ENCODE measurements around the gene MIS12. TPM values are rescaled to one million over a fixed set of nuclear protein-coding genes. Genes with fewer than 3 reads are reported as not detected.

MIS12 gene
- total and polyA plus RNA-seq, 2 of the 13 experiments (the other 11 are each of a cell fraction or from before 2014, with no cell fraction given) = 13.4 to 28.0 TPM

DNA sequence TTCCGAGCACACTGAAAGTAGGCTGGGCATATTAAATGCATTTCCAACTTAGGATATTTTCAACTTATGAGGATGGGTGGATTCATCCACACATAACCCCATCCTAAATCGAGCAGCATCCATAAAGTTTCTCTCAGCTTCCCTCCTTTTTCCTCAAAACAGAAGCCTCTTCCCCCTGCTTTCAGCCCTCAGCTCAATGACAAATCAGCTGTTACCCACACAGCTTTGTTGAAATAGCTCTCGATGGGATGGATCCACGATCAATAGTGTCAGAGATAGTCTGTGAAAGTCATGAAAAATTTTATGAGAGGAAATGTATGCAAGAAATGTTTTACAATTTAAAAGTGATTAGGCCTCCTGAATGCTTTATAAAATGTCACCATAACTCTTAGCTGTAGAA, 20.1 kb upstream of the MIS12 start:
- ATAC-seq (no peak), FAIRE-seq (no peak), DNase-seq (ENCODE audit: low spot score) (no peak)
- peak overlapping the region; percentile 91 to 97 (median 96); a peak in 5 of 6 replicates for H3K4me3 ChIP-seq (replicated peaks in 1 of 3; ENCODE audit: insufficient read depth in 1 of 3, low read depth in 2 of 3, low read length in 3 of 3)
- 8% methylated on average over 4 of the region's 4 CpGs for WGBS (ENCODE audit: low lambda C conversion rate)
- peaks cover 38% of the 10 kb centered on the region for H3K4me1 ChIP-seq (ENCODE audit: insufficient read depth, low read length)
- CTCF ChIA-PET (ENCODE audit: low intra/inter-chr PET ratio, low total read pairs) = no interaction called here
- H3K79me2 ChIP-seq (ENCODE audit: insufficient read depth, low read length) = peaks cover 61% of the 10 kb centered on the region
- POLR2A ChIA-PET = interaction anchor here (2.2 to 2.6 kb wide), 2 partner anchors 20 to 47 kb away, joined by 7 to 25 read pairs; partner anchors contain the start of genes DERL2, MIS12, NUP88 and RPAIN
- intact Hi-C loops (cut with micrococcal nuclease; ENCODE audit: unreplicated experiment) (no loop called here), in situ Hi-C loops (cut with HindIII; ENCODE audit: extremely low pct_ligation_motif_present, low pct_unique_long_range_greater_than_20kb) (no loop called here)
- no peak overlapping the region for H2AFZ ChIP-seq (ENCODE audit: low read length)
- H3K36me3 ChIP-seq (replicated peaks in 1 of 2; ENCODE audit: control insufficient read depth in 1 of 2, insufficient read depth in 2 of 2, low read length in 2 of 2) = peaks cover 6 to 18% of the 10 kb centered on the region in 2 experiments; a peak in 4 of 5 replicates
- peak overlapping the region; percentile 84 for H3K9ac ChIP-seq (ENCODE audit: insufficient read depth, low read depth, low read length)
- 0 out of 2 replicates have a peak, but pooled peaks cover 10% of the 10 kb centered on the region for H4K20me1 ChIP-seq (ENCODE audit: insufficient read depth, low read length)
- peak overlapping the region; percentile 91 for H3K27ac ChIP-seq (ENCODE audit: extremely low read length, insufficient read depth, low read length)
- H3K9me3 ChIP-seq (ENCODE audit: low read length) = no peaks in the 10 kb centered on the region
- H3K27me3 ChIP-seq (ENCODE audit: control insufficient read depth in 1 of 2, insufficient read depth in 2 of 2, low read length in 2 of 2) = no peaks in the 10 kb centered on the region; a peak in 1 of 5 replicates
- BruUV-seq (replicated peaks) = no TSS peak
- TF ChIP-seq BRF2 (CRISPR knock-in tag; IDR thresholded peaks at IDR 0.05) (no peak), TARDBP (CRISPR knock-in tag; IDR thresholded peaks at IDR 0.05) (0 out of 2 replicates have a peak, but pooled peaks have one; percentile 11), SAP130 (CRISPR knock-in tag; IDR thresholded peaks at IDR 0.05; ENCODE audit: low read depth) (peak; percentile 52; the same call in 1 of the 2 replicates), ZNF446 (CRISPR knock-in tag; IDR thresholded peaks at IDR 0.05) (no peak)
- TF ChIP-seq, protein P1, sequence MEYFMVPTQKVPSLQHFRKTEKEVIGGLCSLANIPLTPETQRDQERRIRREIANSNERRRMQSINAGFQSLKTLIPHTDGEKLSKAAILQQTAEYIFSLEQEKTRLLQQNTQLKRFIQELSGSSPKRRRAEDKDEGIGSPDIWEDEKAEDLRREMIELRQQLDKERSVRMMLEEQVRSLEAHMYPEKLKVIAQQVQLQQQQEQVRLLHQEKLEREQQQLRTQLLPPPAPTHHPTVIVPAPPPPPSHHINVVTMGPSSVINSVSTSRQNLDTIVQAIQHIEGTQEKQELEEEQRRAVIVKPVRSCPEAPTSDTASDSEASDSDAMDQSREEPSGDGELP (IDR thresholded peaks at IDR 0.05; ENCODE audit: borderline replicate concordance, low read depth) = peak; percentile 73
- H3K4me2 ChIP-seq (ENCODE audit: low read depth, low read length) = peak overlapping the region; percentile 98

DNA sequence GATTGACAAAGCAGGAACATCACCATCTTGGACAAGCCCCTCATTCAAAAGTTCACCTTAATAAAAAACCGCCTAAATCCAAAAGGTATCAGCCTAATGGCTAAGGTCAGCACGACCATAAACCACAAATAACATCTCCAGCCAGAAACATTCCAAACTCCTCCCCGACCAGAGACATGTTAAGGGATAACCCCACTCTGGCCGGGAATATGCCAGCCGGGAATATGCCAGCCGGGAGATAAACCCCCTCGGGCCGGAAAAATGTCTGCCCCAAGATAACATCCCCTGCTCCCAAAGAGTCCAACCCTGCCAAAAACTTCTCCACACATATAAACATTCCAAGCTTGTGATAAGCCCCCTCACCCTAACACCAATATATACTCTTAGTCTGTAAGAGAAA, 18.9 kb upstream of the MIS12 start:
- in situ Hi-C loops (cut with HindIII; ENCODE audit: extremely low pct_ligation_motif_present, low pct_unique_long_range_greater_than_20kb) (no loop called here), intact Hi-C loops (cut with micrococcal nuclease; ENCODE audit: unreplicated experiment) (no loop called here)
- Histone ChIP-seq H4K20me1 (ENCODE audit: insufficient read depth, low read length) (0 out of 2 replicates have a peak, but pooled peaks cover 10% of the 10 kb centered on the region), H3K27me3 (ENCODE audit: control insufficient read depth in 1 of 2, insufficient read depth in 2 of 2, low read length in 2 of 2) (no peaks in the 10 kb centered on the region; a peak in 1 of 5 replicates), H3K27ac (ENCODE audit: extremely low read length, insufficient read depth, low read length) (peak overlapping the region; percentile 91), H3K4me1 (ENCODE audit: insufficient read depth, low read length) (peaks cover 38% of the 10 kb centered on the region), H3K36me3 (replicated peaks in 1 of 2; ENCODE audit: control insufficient read depth in 1 of 2, insufficient read depth in 2 of 2, low read length in 2 of 2) (peaks cover 1 to 12% of the 10 kb centered on the region in 2 experiments; a peak in 3 of 5 replicates), H2AFZ (ENCODE audit: low read length) (no peak overlapping the region), H3K9ac (ENCODE audit: insufficient read depth, low read depth, low read length) (peak overlapping the region; percentile 84), H3K79me2 (ENCODE audit: insufficient read depth, low read length) (peaks cover 57% of the 10 kb centered on the region), H3K4me2 (ENCODE audit: low read depth, low read length) (peak overlapping the region; percentile 98), H3K9me3 (ENCODE audit: low read length) (no peaks in the 10 kb centered on the region), H3K4me3 (replicated peaks in 1 of 3; ENCODE audit: insufficient read depth in 1 of 3, low read depth in 2 of 3, low read length in 3 of 3) (peak overlapping the region; percentile 91 to 97 (median 96))
- ChIA-PET POLR2A (interaction anchor here (2.0 to 2.9 kb wide), 2 partner anchors 19 to 28 kb away, joined by 10 to 51 read pairs; partner anchors contain the start of genes C1QBP, DERL2 and MIS12), CTCF (ENCODE audit: low intra/inter-chr PET ratio, low total read pairs) (no interaction called here)
- 0% methylated on average over 8 of the region's 8 CpGs for WGBS (ENCODE audit: low lambda C conversion rate)
- no TSS peak for BruUV-seq (replicated peaks)
- FAIRE-seq = no peak
- no peak for ATAC-seq
- no peak for DNase-seq (ENCODE audit: low spot score)
- TF ChIP-seq ZNF101 (CRISPR knock-in tag; IDR thresholded peaks at IDR 0.05; ENCODE audit: borderline replicate concordance, low read depth) (no peak), ELF3 (CRISPR knock-in tag; IDR thresholded peaks at IDR 0.05) (no peak), ZNF883 (CRISPR knock-in tag; IDR thresholded peaks at IDR 0.05; ENCODE audit: not compliant biosample characterization) (no peak), TMF1 (CRISPR knock-in tag; IDR thresholded peaks at IDR 0.05; ENCODE audit: low read depth) (no peak), ZNF430 (CRISPR knock-in tag; IDR thresholded peaks at IDR 0.05) (no peak), ZBTB26 (CRISPR knock-in tag; IDR thresholded peaks at IDR 0.05; ENCODE audit: borderline replicate concordance) (no peak), KLF12 (CRISPR knock-in tag; IDR thresholded peaks at IDR 0.05; ENCODE audit: borderline replicate concordance) (no peak), MEF2D (CRISPR knock-in tag; IDR thresholded peaks at IDR 0.05) (no peak), NFRKB (IDR thresholded peaks at IDR 0.05) (no peak), BATF2 (CRISPR knock-in tag; IDR thresholded peaks at IDR 0.05) (no peak)

Data from HepG2 (cell line).